Endothelial cell of umbilical vein (primary cell): ENCODE measurements around the gene SHISA9. TPM values are rescaled to one million over a fixed set of nuclear protein-coding genes. Genes with fewer than 3 reads are reported as not detected.

Source experiments
- BruUV-seq: library from RNA; stranded (reverse); fragments of 400-500 nt; replicated peaks from 2 replicates; lab custom pipeline; 2021; lab: Mats Ljungman, UMichigan
- CTCF ChIA-PET: fragments of 300-600, 350-600 bp; sonication (Branson Sonifier 250); formaldehyde crosslinking; loops from one replicate; lab custom pipeline; 2021; ENCODE audit warnings: antibody characterized with exemption, inconsistent platforms; lab: Charles Lee
- POLR2A ChIA-PET: fragments of 300-600, 350-600 bp; sonication (Branson Sonifier 250); formaldehyde crosslinking; loops from one replicate; lab custom pipeline; 2021; ENCODE audit warnings: antibody characterized with exemption, inconsistent platforms; lab: Charles Lee
- DNase-seq: peaks from one replicate; pipeline ENCODE4 v3.0.0-alpha.2; 2011; ENCODE audit warnings: low read depth, low spot score
- FAIRE-seq: peaks from 2 replicates; lab custom pipeline; 2011; peaks lifted over from hg19 to GRCh38; lab: Jason Lieb, UNC
- H2AFZ ChIP-seq: 2 replicates; pipeline ENCODE4 v1.6.0; 2012; ENCODE audit warnings: low read depth, low read length, control low read depth, inconsistent platforms
- H3K27ac ChIP-seq: 2 replicates; pipeline ENCODE4 v1.5.1; 2011; ENCODE audit warnings: low read depth, mild to moderate bottlenecking, control low read depth, low read length, moderate library complexity; ENCODE audit not compliant: insufficient read depth
- H3K27me3 ChIP-seq, 2 experiments: 2 replicates each; pipeline versions ENCODE4 v1.6.0 to v1.6.1; 2011; ENCODE audit warnings: low read length in 2 of 2, mixed read lengths in 1 of 2; ENCODE audit not compliant: control insufficient read depth in 2 of 2, insufficient read depth in 2 of 2
- H3K36me3 ChIP-seq, 2 experiments: 2 replicates in 1 of 2; 3 replicates in 1 of 2; pipeline ENCODE4 v1.5.1; 2011; ENCODE audit warnings: low read length in 2 of 2, mild to moderate bottlenecking in 1 of 2, moderate library complexity in 1 of 2; ENCODE audit not compliant: control insufficient read depth in 2 of 2, insufficient read depth in 2 of 2; ENCODE audit errors: extremely low read depth in 1 of 2
- H3K4me1 ChIP-seq: 3 replicates; pipeline ENCODE4 v1.5.1; 2011; ENCODE audit warnings: mild to moderate bottlenecking, low read length; ENCODE audit not compliant: control insufficient read depth, insufficient read depth; ENCODE audit errors: extremely low read depth
- H3K4me2 ChIP-seq: 2 replicates; pipeline ENCODE4 v1.6.1; 2011; ENCODE audit warnings: low read length, control low read depth, mixed read lengths; ENCODE audit not compliant: insufficient read depth
- H3K4me3 ChIP-seq, 3 experiments: fragments of 200-600 bp in 1 of 3; sonication (generic), shearing (Covaris generic) in 1 of 3; replicated peaks in 1 of 3; 2 replicates each; pipeline ENCODE4 v1.5.1; 2011 to 2016; ENCODE audit warnings: control low read depth in 3 of 3, low read length in 3 of 3, mild to moderate bottlenecking in 2 of 3, inconsistent platforms in 1 of 3, low read depth in 1 of 3, moderate library complexity in 1 of 3; ENCODE audit not compliant: insufficient read depth in 1 of 3
- H3K79me2 ChIP-seq: 2 replicates; pipeline ENCODE4 v1.6.0; 2012; ENCODE audit warnings: low read length, inconsistent platforms; ENCODE audit not compliant: control insufficient read depth, insufficient read depth
- H3K9ac ChIP-seq: replicated peaks from 2 replicates; pipeline ENCODE3; 2011; ENCODE audit warnings: low read length, control low read depth; ENCODE audit not compliant: insufficient read depth; ENCODE audit errors: extremely low read depth
- H3K9me1 ChIP-seq: replicated peaks from 3 replicates; pipeline ENCODE4 v1.6.0; 2011; ENCODE audit warnings: mild to moderate bottlenecking, low read length; ENCODE audit not compliant: control insufficient read depth, insufficient read depth; ENCODE audit errors: extremely low read depth
- H3K9me3 ChIP-seq: replicated peaks from 2 replicates; pipeline ENCODE4 v1.5.1; 2012; ENCODE audit warnings: low read length, inconsistent platforms; ENCODE audit not compliant: control insufficient read depth, insufficient read depth
- H4K20me1 ChIP-seq: replicated peaks from 2 replicates; pipeline ENCODE3; 2011; ENCODE audit warnings: mild to moderate bottlenecking, low read length; ENCODE audit not compliant: control insufficient read depth, insufficient read depth; ENCODE audit errors: extremely low read depth
- EZH2 ChIP-seq: IDR thresholded peaks from 2 replicates; pipeline ENCODE4 v1.6.1; 2012; ENCODE audit warnings: borderline replicate concordance, low read depth, mild to moderate bottlenecking, moderate library complexity, low read length, inconsistent platforms; ENCODE audit not compliant: severe bottlenecking
- FOS ChIP-seq: IDR thresholded peaks from 2 replicates; pipeline ENCODE4 v1.6.1; 2011; ENCODE audit warnings: mild to moderate bottlenecking, low read length, moderate library complexity, borderline replicate concordance; ENCODE audit not compliant: insufficient read depth
- GATA2 ChIP-seq: IDR thresholded peaks from 2 replicates; pipeline ENCODE4 v1.7.0; 2011; ENCODE audit warnings: low read depth, mild to moderate bottlenecking, moderate library complexity, mixed read lengths, low read length; ENCODE audit not compliant: insufficient read length, insufficient read depth
- JUN ChIP-seq: IDR thresholded peaks from 2 replicates; pipeline ENCODE4 v1.6.1; 2011; ENCODE audit warnings: borderline replicate concordance, low read depth; ENCODE audit not compliant: insufficient read length, insufficient read depth
- MYC ChIP-seq: IDR thresholded peaks from one replicate; pipeline ENCODE4 v1.6.1; 2011; ENCODE audit warnings: mild to moderate bottlenecking, low read depth, low read length
- POLR2A ChIP-seq: IDR thresholded peaks from 2 replicates; pipeline ENCODE4 v1.6.1; 2012; ENCODE audit warnings: low read depth, mild to moderate bottlenecking, control low read depth, low read length
- POLR2AphosphoS5 ChIP-seq: IDR thresholded peaks from 2 replicates; pipeline ENCODE4 v1.6.1; 2012; ENCODE audit warnings: low read depth, mild to moderate bottlenecking, control low read depth, low read length, moderate library complexity; ENCODE audit not compliant: insufficient read depth
- dilution Hi-C: fragments of 300-500 bp; cut with MboI; formaldehyde crosslinking; loops from one replicate; pipeline ENCODE4 v1.15.0; 2019; ENCODE audit warnings: low sequenced_read_pairs; ENCODE audit not compliant: extremely low pct_ligation_motif_present
- intact Hi-C: fragments of 100-400 bp; cut with micrococcal nuclease; formaldehyde crosslinking; loops from one replicate; pipeline ENCODE4 v1.10.0; 2022
- polyA plus RNA-seq, 4 experiments: library from polyadenylated mRNA; depleted of rRNA in 3 of 4; stranded (reverse) in 3 of 4; unstranded in 1 of 4; fragments of >200 nt; gene quantifications; 2 replicates each; pipeline versions ENCODE4 v1.2.1 to v1.2.3, GENCODE V29; 2011 to 2012; ENCODE audit warnings: missing spikeins in 1 of 4
- total RNA-seq: library from RNA; stranded (reverse); gene quantifications from 2 replicates; pipeline ENCODE4 v1.2.3, GENCODE V29; 2021
- TF ChIP-seq, protein P1 (sequence below), 2 donors: IDR thresholded peaks; 1 replicate in 1 of 2; 2 replicates in 1 of 2; pipeline ENCODE4 v1.5.1; 2011; ENCODE audit warnings: low read length in 2 of 2, mild to moderate bottlenecking in 2 of 2, moderate library complexity in 2 of 2, control low read depth in 1 of 2, inconsistent platforms in 1 of 2, low read depth in 1 of 2; ENCODE audit not compliant: insufficient read depth in 1 of 2; ENCODE audit errors: extremely low read depth in 1 of 2
- TF ChIP-seq, protein P2 (sequence below): IDR thresholded peaks from 2 replicates; pipeline ENCODE4 v1.6.1; 2011; ENCODE audit not compliant: insufficient read depth, insufficient read length

The SHISA9 gene
- total and polyA plus RNA-seq, 2 donors (not counting 3 experiments of a cell fraction or from before 2014, with no cell fraction given): not detected

DNA sequence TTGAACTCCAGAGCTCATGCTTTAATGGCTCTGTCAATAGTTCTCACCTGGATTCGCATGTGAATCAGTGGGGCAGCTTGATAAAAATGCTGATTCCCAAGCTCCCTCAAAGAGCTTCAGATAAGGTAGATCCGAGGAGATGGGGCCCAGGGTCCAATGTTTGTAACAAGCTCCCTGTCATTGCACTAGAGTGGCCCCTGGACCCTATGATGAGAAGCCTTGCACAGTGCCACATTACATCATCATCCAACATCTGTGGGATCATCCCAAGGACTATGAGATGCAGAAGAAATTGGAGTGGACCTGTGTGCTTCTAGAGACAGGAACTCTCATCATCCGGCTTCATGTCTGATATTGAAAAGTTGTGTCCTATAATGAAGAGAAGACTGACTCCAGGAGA lies 340.8 kb downstream of the SHISA9 start:
- Histone ChIP-seq H3K4me3 (no peak overlapping the region), H2AFZ (no peak overlapping the region), H3K27me3 (no peaks in the 10 kb centered on the region), H3K36me3 (no peaks in the 10 kb centered on the region), H3K79me2 (no peaks in the 10 kb centered on the region), H3K4me1 (no peaks in the 10 kb centered on the region), H4K20me1 (no peaks in the 10 kb centered on the region), H3K27ac (no peak overlapping the region), H3K4me2 (no peak overlapping the region), H3K9ac (no peak overlapping the region), H3K9me1 (no peaks in the 10 kb centered on the region), H3K9me3 (peaks cover 4% of the 10 kb centered on the region)
- dilution Hi-C loops: no loop called here
- no peak for FAIRE-seq
- ChIA-PET POLR2A (no interaction called here), CTCF (no interaction called here)
- TF ChIP-seq POLR2AphosphoS5 (no peak), JUN (no peak), FOS (no peak), EZH2 (no peak), POLR2A (no peak), GATA2 (no peak), MYC (no peak)
- TF ChIP-seq, protein P1, sequence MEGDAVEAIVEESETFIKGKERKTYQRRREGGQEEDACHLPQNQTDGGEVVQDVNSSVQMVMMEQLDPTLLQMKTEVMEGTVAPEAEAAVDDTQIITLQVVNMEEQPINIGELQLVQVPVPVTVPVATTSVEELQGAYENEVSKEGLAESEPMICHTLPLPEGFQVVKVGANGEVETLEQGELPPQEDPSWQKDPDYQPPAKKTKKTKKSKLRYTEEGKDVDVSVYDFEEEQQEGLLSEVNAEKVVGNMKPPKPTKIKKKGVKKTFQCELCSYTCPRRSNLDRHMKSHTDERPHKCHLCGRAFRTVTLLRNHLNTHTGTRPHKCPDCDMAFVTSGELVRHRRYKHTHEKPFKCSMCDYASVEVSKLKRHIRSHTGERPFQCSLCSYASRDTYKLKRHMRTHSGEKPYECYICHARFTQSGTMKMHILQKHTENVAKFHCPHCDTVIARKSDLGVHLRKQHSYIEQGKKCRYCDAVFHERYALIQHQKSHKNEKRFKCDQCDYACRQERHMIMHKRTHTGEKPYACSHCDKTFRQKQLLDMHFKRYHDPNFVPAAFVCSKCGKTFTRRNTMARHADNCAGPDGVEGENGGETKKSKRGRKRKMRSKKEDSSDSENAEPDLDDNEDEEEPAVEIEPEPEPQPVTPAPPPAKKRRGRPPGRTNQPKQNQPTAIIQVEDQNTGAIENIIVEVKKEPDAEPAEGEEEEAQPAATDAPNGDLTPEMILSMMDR (IDR thresholded peaks at IDR 0.05; ENCODE audit: extremely low read depth in 1 of 2, insufficient read depth in 1 of 2, low read depth in 1 of 2, low read length in 2 of 2): no peak
- TF ChIP-seq, protein P2, sequence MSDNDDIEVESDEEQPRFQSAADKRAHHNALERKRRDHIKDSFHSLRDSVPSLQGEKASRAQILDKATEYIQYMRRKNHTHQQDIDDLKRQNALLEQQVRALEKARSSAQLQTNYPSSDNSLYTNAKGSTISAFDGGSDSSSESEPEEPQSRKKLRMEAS: no peak
- no peak for DNase-seq
- no TSS peak for BruUV-seq
- intact Hi-C loops: no loop called here
